ENCODE data around the gene STX19.
"Not testable (repeated sequence)": the region's sequence is repeated elsewhere in the genome, so short reads cannot be mapped to it uniquely, and the experiment has no call there.

The STX19 gene

GRCh38 chr3:94028093-94028837 is at the start of gene STX19:
Gene STX19, minus strand, starts transcription at chr3:94028597. Its CDS starts 13,328 bp downstream, at chr3:94015269.
- DNase-seq (ENCODE audit: low read depth), result no peak

GRCh38 chr3:94076055-94076454 is 47.7 kb upstream of the STX19 start:
- no peak for DNase-seq (ENCODE audit: low read depth)

GRCh38 chr3:94071713-94072284 is 43.4 kb upstream of the STX19 start:
- DNase-seq (ENCODE audit: low read depth), result no peak

GRCh38 chr3:94070341-94070911 is 42.0 kb upstream of the STX19 start:
- no peak for DNase-seq (ENCODE audit: low read depth)

GRCh38 chr3:94069194-94069813 is 40.9 kb upstream of the STX19 start:
- no peak for DNase-seq (ENCODE audit: low read depth)

GRCh38 chr3:94066506-94067500 is 38.4 kb upstream of the STX19 start:
- DNase-seq (ENCODE audit: low read depth), result no peak

GRCh38 chr3:94065819-94066480 is 37.6 kb upstream of the STX19 start:
- no peak for DNase-seq (ENCODE audit: low read depth)

- no peak for DNase-seq (ENCODE audit: low read depth)
Observed at GRCh38 chr3:94065122-94065521, 36.7 kb upstream of the STX19 start.

- no peak for DNase-seq (ENCODE audit: low read depth)
Observed at GRCh38 chr3:94064243-94064860, 36.0 kb upstream of the STX19 start.

GRCh38 chr3:94063496-94064119 is 35.2 kb upstream of the STX19 start:
- DNase-seq (ENCODE audit: low read depth), result no peak

GRCh38 chr3:94062513-94063404 is 34.4 kb upstream of the STX19 start, which contains the start of the genes DHFR2 and NSUN3:
Gene DHFR2, minus strand, starts transcription at chr3:94062916. Its CDS starts 1,405 bp downstream, at chr3:94061511.
Gene NSUN3, plus strand, starts transcription at chr3:94063061. Its CDS starts 66 bp downstream, at chr3:94063127.
- peak; percentile 71 for DNase-seq (ENCODE audit: low read depth)

- no peak for DNase-seq (ENCODE audit: low read depth)
Observed at GRCh38 chr3:94061297-94061696, 32.9 kb upstream of the STX19 start.

- no peak for DNase-seq (ENCODE audit: low read depth)
Observed at GRCh38 chr3:94050546-94050945, 22.1 kb upstream of the STX19 start.

- DNase-seq (ENCODE audit: low read depth), result no peak
Observed at GRCh38 chr3:94049267-94049666, 20.9 kb upstream of the STX19 start.

- no peak for DNase-seq (ENCODE audit: low read depth)
Observed at GRCh38 chr3:94046533-94046932, 18.1 kb upstream of the STX19 start.

GRCh38 chr3:94044100-94044936 is 15.9 kb upstream of the STX19 start:
- not testable (repeated sequence) for DNase-seq (ENCODE audit: low read depth)

- no peak for DNase-seq (ENCODE audit: low read depth)
Observed at GRCh38 chr3:94043285-94043684, 14.9 kb upstream of the STX19 start.

GRCh38 chr3:94036909-94037507 is 8.6 kb upstream of the STX19 start:
- DNase-seq (ENCODE audit: low read depth), result no peak
